Ishikawa (cell line): Measurements from ENCODE around the gene DNAH17.

Experiments
- CEBPB ChIP-seq: IDR thresholded peaks from 2 replicates; pipeline ENCODE4 v1.6.1; 2012
- CREB1 ChIP-seq: IDR thresholded peaks from 2 replicates; pipeline ENCODE4 v1.6.1; 2012; ENCODE audit warnings: low read depth
- EGR1 ChIP-seq: IDR thresholded peaks from 2 replicates; pipeline ENCODE4 v1.6.1; 2012
- EP300 ChIP-seq: IDR thresholded peaks from 2 replicates; pipeline ENCODE4 v1.6.1; 2012; ENCODE audit warnings: borderline replicate concordance
- FOXM1 ChIP-seq: IDR thresholded peaks from 2 replicates; pipeline ENCODE4 v1.6.1; 2012; ENCODE audit warnings: low read depth, borderline replicate concordance
- MAX ChIP-seq: IDR thresholded peaks from 2 replicates; pipeline ENCODE4 v1.6.1; 2012
- NFIC ChIP-seq: IDR thresholded peaks from 2 replicates; pipeline ENCODE4 v1.6.1; 2012
- RAD21 ChIP-seq: IDR thresholded peaks from 2 replicates; pipeline ENCODE4 v1.6.1; 2012; ENCODE audit warnings: low read depth
- REST ChIP-seq: IDR thresholded peaks from 2 replicates; pipeline ENCODE4 v1.6.1; 2012; ENCODE audit warnings: low read depth, mild to moderate bottlenecking
- TAF1 ChIP-seq: IDR thresholded peaks from 2 replicates; pipeline ENCODE4 v1.6.1; 2012; ENCODE audit warnings: low read depth, mild to moderate bottlenecking
- TCF12 ChIP-seq: IDR thresholded peaks from 2 replicates; pipeline ENCODE4 v1.6.1; 2012; ENCODE audit warnings: low read depth
- TEAD4 ChIP-seq: IDR thresholded peaks from 2 replicates; pipeline ENCODE4 v1.6.1; 2012
- USF1 ChIP-seq: IDR thresholded peaks from 2 replicates; pipeline ENCODE4 v1.6.1; 2012
- YY1 ChIP-seq: IDR thresholded peaks from 2 replicates; pipeline ENCODE4 v1.6.1; 2012; ENCODE audit warnings: low read depth
- ZBTB7A ChIP-seq: IDR thresholded peaks from 2 replicates; pipeline ENCODE4 v1.6.1; 2012; ENCODE audit warnings: low read depth

DNAH17 gene

GRCh38 chr17:78394209-78394608 is 183.0 kb downstream of the DNAH17 start:
- TF ChIP-seq FOXM1 (no peak), USF1 (no peak), REST (no peak), NFIC (peak; percentile 81), CREB1 (no peak), EGR1 (no peak), MAX (peak; percentile 46; the same call in 1 of the 2 replicates), TEAD4 (peak; percentile 85), RAD21 (no peak), EP300 (peak; percentile 78; the same call in 1 of the 2 replicates), TCF12 (peak; percentile 76), YY1 (no peak), ZBTB7A (no peak), CEBPB (peak; percentile 34; the same call in 1 of the 2 replicates), TAF1 (no peak)

GRCh38 chr17:78393575-78393974 is 183.6 kb downstream of the DNAH17 start:
- no peak for TF ChIP-seq REST
- TF ChIP-seq TEAD4: no peak
- no peak for TF ChIP-seq NFIC
- TF ChIP-seq FOXM1: no peak
- TF ChIP-seq TCF12: no peak
- no peak for TF ChIP-seq YY1
- TF ChIP-seq ZBTB7A: no peak
- TF ChIP-seq EP300: no peak
- no peak for TF ChIP-seq CEBPB
- TF ChIP-seq MAX: no peak
- no peak for TF ChIP-seq TAF1
- TF ChIP-seq RAD21: no peak
- no peak for TF ChIP-seq CREB1
- TF ChIP-seq EGR1: no peak
- no peak for TF ChIP-seq USF1

GRCh38 chr17:78392295-78392694 is 184.9 kb downstream of the DNAH17 start:
- TF ChIP-seq TCF12 (no peak), EP300 (peak; percentile 35; the same call in 1 of the 2 replicates), CREB1 (no peak), YY1 (no peak), NFIC (peak; percentile 24; the same call in 1 of the 2 replicates), REST (no peak), TEAD4 (peak; percentile 70)

GRCh38 chr17:78391843-78392242 is 185.4 kb downstream of the DNAH17 start:
- no peak for TF ChIP-seq EGR1
- no peak for TF ChIP-seq CEBPB
- no peak for TF ChIP-seq NFIC
- no peak for TF ChIP-seq FOXM1
- TF ChIP-seq USF1: no peak
- TF ChIP-seq MAX: no peak
- TF ChIP-seq RAD21: no peak
- no peak for TF ChIP-seq TEAD4
- TF ChIP-seq YY1: no peak
- no peak for TF ChIP-seq REST
- no peak for TF ChIP-seq CREB1
- no peak for TF ChIP-seq TAF1
- TF ChIP-seq ZBTB7A: no peak
- TF ChIP-seq TCF12: no peak
